GM12878 (cell line): Measurements from ENCODE around the gene IL32. TPM values are rescaled to one million over a fixed set of nuclear protein-coding genes. Genes with fewer than 3 reads are reported as not detected.

ENCODE experiments used
- ATAC-seq: fragments of 200-7000 bp; cut with Tn5 transposase; 3 replicates; pipeline ENCODE4 v1.9.1; 2020; ENCODE audit warnings: mild to moderate bottlenecking, moderate library complexity
- BruUV-seq: library from RNA; stranded (reverse); fragments of 400-500 nt; replicated peaks from 2 replicates; lab custom pipeline; 2021; lab: Mats Ljungman, UMichigan
- CTCF ChIA-PET: fragments of 300-600 bp; sonication (Branson Sonifier 250); formaldehyde crosslinking; extraction: SDS; loops from one replicate; lab custom pipeline; 2021; ENCODE audit warnings: inconsistent platforms; lab: Yijun Ruan, JAX
- POLR2A ChIA-PET: fragments of 350-600 bp; formaldehyde crosslinking; extraction: SDS; loops from one replicate; lab custom pipeline; 2021; ENCODE audit warnings: inconsistent platforms; lab: Charles Lee
- RAD21 ChIA-PET: fragments of 300-600 bp; sonication (Branson Sonifier 250); formaldehyde crosslinking; loops from one replicate; lab custom pipeline; 2023; ENCODE audit warnings: antibody characterized with exemption; ENCODE audit not compliant: unreplicated experiment; lab: Charles Lee
- SMC1A ChIA-PET: fragments of 300-600 bp; sonication (Branson Sonifier 250); formaldehyde crosslinking; loops from one replicate; lab custom pipeline; 2023; ENCODE audit not compliant: unreplicated experiment, uncharacterized antibody; lab: Charles Lee
- DNase-seq: peaks from one replicate; pipeline ENCODE4 v3.0.0-alpha.2; 2011; ENCODE audit warnings: low read depth, low spot score
- FAIRE-seq: peaks from 3 replicates; lab custom pipeline; 2011; peaks lifted over from hg19 to GRCh38; lab: Jason Lieb, UNC
- H2AFZ ChIP-seq: 2 replicates; pipeline ENCODE4 v1.6.0; 2011; ENCODE audit warnings: low read depth, low read length, control low read depth; ENCODE audit not compliant: control insufficient read depth
- H3K27ac ChIP-seq: 2 replicates; pipeline ENCODE4 v1.5.1; 2011; ENCODE audit warnings: control low read depth; ENCODE audit not compliant: control insufficient read depth, insufficient read depth
- H3K27me3 ChIP-seq, 2 experiments: replicated peaks in 1 of 2; 2 replicates each; pipeline versions ENCODE4 v1.6.0 to v1.6.1; 2011; ENCODE audit warnings: low read length in 1 of 2; ENCODE audit not compliant: control insufficient read depth in 2 of 2, insufficient read depth in 2 of 2
- H3K36me3 ChIP-seq, 2 experiments: 2 replicates each; pipeline ENCODE4 v1.5.1; 2011; ENCODE audit warnings: low read length in 1 of 2; ENCODE audit not compliant: control insufficient read depth in 2 of 2, insufficient read depth in 2 of 2
- H3K4me1 ChIP-seq: 2 replicates; pipeline ENCODE4 v1.6.1; 2011; ENCODE audit warnings: mild to moderate bottlenecking, low read length, moderate library complexity, mixed read lengths; ENCODE audit not compliant: control insufficient read depth, insufficient read depth
- H3K4me2 ChIP-seq: 2 replicates; pipeline ENCODE4 v1.6.0; 2011; ENCODE audit warnings: control low read depth; ENCODE audit not compliant: control insufficient read depth, insufficient read depth
- H3K4me3 ChIP-seq: fragments of 200-600 bp; sonication (generic); 2 replicates; pipeline ENCODE4 v1.5.1; 2016
- H3K79me2 ChIP-seq: 2 replicates; pipeline ENCODE4 v1.6.0; 2011; ENCODE audit warnings: low read length; ENCODE audit not compliant: control insufficient read depth, insufficient read depth
- H3K9ac ChIP-seq: 2 replicates; pipeline ENCODE4 v1.8.0; 2011; ENCODE audit warnings: low read length, control low read depth, mixed read lengths; ENCODE audit not compliant: control insufficient read depth, insufficient read depth
- H3K9me3 ChIP-seq: replicated peaks from 3 replicates; pipeline ENCODE4 v1.5.1; 2011; ENCODE audit warnings: mild to moderate bottlenecking, low read length; ENCODE audit not compliant: control insufficient read depth, insufficient read depth
- H4K20me1 ChIP-seq: 2 replicates; pipeline ENCODE4 v1.6.0; 2011; ENCODE audit not compliant: control insufficient read depth, insufficient read depth
- ASH2L ChIP-seq: fragments of 300-600, 200-600 bp; sonication (generic); IDR thresholded peaks from 2 replicates; pipeline ENCODE4 v1.6.1; 2017; ENCODE audit warnings: low read depth, mild to moderate bottlenecking, borderline replicate concordance
- BCL11A ChIP-seq: IDR thresholded peaks from 2 replicates; pipeline ENCODE4 v1.6.1; 2011; ENCODE audit warnings: low read depth, low read length
- BRCA1 ChIP-seq: IDR thresholded peaks from 2 replicates; pipeline ENCODE4 v1.6.1; 2011; ENCODE audit warnings: low read depth, low read length, improper control_type of control experiment
- CBFB ChIP-seq: IDR thresholded peaks from 2 replicates; pipeline ENCODE4 v1.6.1; 2016; ENCODE audit warnings: antibody characterized with exemption, low read depth
- CHD2 ChIP-seq: IDR thresholded peaks from 2 replicates; pipeline ENCODE4 v1.6.1; 2011; ENCODE audit warnings: low read depth, low read length, improper control_type of control experiment, borderline replicate concordance
- EGR1 ChIP-seq, 2 experiments: IDR thresholded peaks; 1 replicate in 1 of 2; 2 replicates in 1 of 2; pipeline ENCODE4 v1.6.1; 2011 to 2012; ENCODE audit warnings: low read depth in 2 of 2, low read length in 2 of 2, borderline replicate concordance in 1 of 2, mild to moderate bottlenecking in 1 of 2, moderate library complexity in 1 of 2
- GATAD2B ChIP-seq: fragments of 450-650 bp; conservative IDR thresholded peaks from 2 replicates; pipeline ENCODE4 v1.6.1; 2017; ENCODE audit warnings: low read depth, mild to moderate bottlenecking, moderate library complexity
- HDAC6 ChIP-seq: fragments of 200-600 bp; sonication (generic); IDR thresholded peaks from one replicate; pipeline ENCODE4 v1.8.0; 2017; ENCODE audit warnings: antibody characterized with exemption; ENCODE audit not compliant: unreplicated experiment
- JUND ChIP-seq: IDR thresholded peaks from 2 replicates; pipeline ENCODE4 v1.6.1; 2012; ENCODE audit warnings: low read depth, mild to moderate bottlenecking, low read length, improper control_type of control experiment, moderate library complexity
- MXI1 ChIP-seq: fragments of 150-350 bp; IDR thresholded peaks from 2 replicates; pipeline ENCODE4 v1.6.1; 2011; ENCODE audit warnings: low read depth, mild to moderate bottlenecking, inconsistent platforms, low read length, improper control_type of control experiment
- MYB ChIP-seq: fragments of 150-350 bp; IDR thresholded peaks from 2 replicates; pipeline ENCODE4 v1.6.1; 2014; ENCODE audit warnings: mild to moderate bottlenecking, low read depth, low read length, borderline replicate concordance
- NR2F1 ChIP-seq: fragments of 450-650 bp; conservative IDR thresholded peaks from 2 replicates; pipeline ENCODE4 v1.6.1; 2017; ENCODE audit warnings: mild to moderate bottlenecking
- NRF1 ChIP-seq: conservative IDR thresholded peaks from 2 replicates; pipeline ENCODE4 v1.6.1; 2011; ENCODE audit warnings: mild to moderate bottlenecking, low read depth, low read length, improper control_type of control experiment
- POLR2AphosphoS2 ChIP-seq: IDR thresholded peaks from 2 replicates; pipeline ENCODE4 v1.6.1; 2011; ENCODE audit warnings: low read depth, mild to moderate bottlenecking, low read length, improper control_type of control experiment, moderate library complexity
- POU2F2 ChIP-seq: IDR thresholded peaks from 3 replicates; pipeline ENCODE4 v1.6.1; 2011; ENCODE audit warnings: low read depth, mild to moderate bottlenecking, low read length, borderline replicate concordance
- RFX5 ChIP-seq: IDR thresholded peaks from 2 replicates; pipeline ENCODE4 v1.6.1; 2011; ENCODE audit warnings: low read depth, low read length, improper control_type of control experiment
- SUPT20H ChIP-seq: IDR thresholded peaks from 2 replicates; pipeline ENCODE4 v1.6.1; 2011; ENCODE audit warnings: low read depth, mild to moderate bottlenecking, low read length, moderate library complexity, borderline replicate concordance; ENCODE audit not compliant: control insufficient read depth
- ZNF217 ChIP-seq: fragments of 450-650 bp; IDR thresholded peaks from 2 replicates; pipeline ENCODE4 v1.6.1; 2017; ENCODE audit warnings: antibody characterized with exemption, mild to moderate bottlenecking
- ZNF274 ChIP-seq: IDR thresholded peaks from one replicate; pipeline ENCODE4 v1.8.0; 2011; ENCODE audit not compliant: insufficient read length, insufficient read depth
- ZNF384 ChIP-seq: IDR thresholded peaks from 2 replicates; pipeline ENCODE4 v1.6.1; 2012; ENCODE audit warnings: low read depth, mild to moderate bottlenecking, low read length, improper control_type of control experiment, borderline replicate concordance
- WGBS: methylation state at CpG from one replicate; pipeline ENCODE4 v1.1.6; 2016; ENCODE audit warnings: low lambda C conversion rate; ENCODE audit not compliant: insufficient replicate concordance, insufficient coverage; ENCODE audit errors: missing lambda C conversion rate; 5-methylcytosine and 5-hydroxymethylcytosine counted together
- in situ Hi-C: fragments of 300-500 bp; cut with MboI; formaldehyde crosslinking; loops from 9 replicates; pipeline ENCODE4 v1.14.3; 2018; ENCODE audit warnings: mixed read lengths
- intact Hi-C: fragments of 100-400 bp; cut with micrococcal nuclease; formaldehyde crosslinking; loops from one replicate; pipeline ENCODE4 v1.14.2; 2022; ENCODE audit not compliant: unreplicated experiment
- polyA plus RNA-seq, 11 experiments: library from polyadenylated mRNA; depleted of rRNA in 4 of 11; unstranded in 6 of 11; stranded (reverse) in 5 of 11; fragments of >200 nt; fragmentation: Nextera tagmentation in 4 of 11; fragmentation: Illumina TruSeq in 1 of 11; extraction: Ambion mirVana in 4 of 11; extraction: Trizol in 1 of 11; gene quantifications; 1 replicate in 1 of 11; 2 replicates in 10 of 11; pipeline versions ENCODE4 v1.2.1 to v1.2.3, GENCODE V29; 2011 to 2016; ENCODE audit warnings: inconsistent platforms in 2 of 11, missing spikeins in 2 of 11, low read depth in 1 of 11
- total RNA-seq, 4 experiments: library from RNA; depleted of rRNA in 3 of 4; stranded (reverse); fragments of >200 nt in 3 of 4; fragmentation: Illumina TruSeq in 1 of 4; extraction: Trizol in 1 of 4; gene quantifications; 2 replicates each; pipeline versions ENCODE4 v1.2.1 to v1.2.3, GENCODE V29; 2013 to 2021
- TF ChIP-seq, protein P1 (sequence below): fragments of 450-650 bp; IDR thresholded peaks from 2 replicates; pipeline ENCODE4 v1.6.1; 2018; ENCODE audit warnings: mild to moderate bottlenecking, low read depth, moderate library complexity; ENCODE audit not compliant: partially characterized antibody

The IL32 gene
- total and polyA plus RNA-seq, 10 of the 15 experiments (the other 5 are each of a cell fraction or from before 2014, with no cell fraction given) = 27.0 to 122 (median 55.8) TPM

DNA sequence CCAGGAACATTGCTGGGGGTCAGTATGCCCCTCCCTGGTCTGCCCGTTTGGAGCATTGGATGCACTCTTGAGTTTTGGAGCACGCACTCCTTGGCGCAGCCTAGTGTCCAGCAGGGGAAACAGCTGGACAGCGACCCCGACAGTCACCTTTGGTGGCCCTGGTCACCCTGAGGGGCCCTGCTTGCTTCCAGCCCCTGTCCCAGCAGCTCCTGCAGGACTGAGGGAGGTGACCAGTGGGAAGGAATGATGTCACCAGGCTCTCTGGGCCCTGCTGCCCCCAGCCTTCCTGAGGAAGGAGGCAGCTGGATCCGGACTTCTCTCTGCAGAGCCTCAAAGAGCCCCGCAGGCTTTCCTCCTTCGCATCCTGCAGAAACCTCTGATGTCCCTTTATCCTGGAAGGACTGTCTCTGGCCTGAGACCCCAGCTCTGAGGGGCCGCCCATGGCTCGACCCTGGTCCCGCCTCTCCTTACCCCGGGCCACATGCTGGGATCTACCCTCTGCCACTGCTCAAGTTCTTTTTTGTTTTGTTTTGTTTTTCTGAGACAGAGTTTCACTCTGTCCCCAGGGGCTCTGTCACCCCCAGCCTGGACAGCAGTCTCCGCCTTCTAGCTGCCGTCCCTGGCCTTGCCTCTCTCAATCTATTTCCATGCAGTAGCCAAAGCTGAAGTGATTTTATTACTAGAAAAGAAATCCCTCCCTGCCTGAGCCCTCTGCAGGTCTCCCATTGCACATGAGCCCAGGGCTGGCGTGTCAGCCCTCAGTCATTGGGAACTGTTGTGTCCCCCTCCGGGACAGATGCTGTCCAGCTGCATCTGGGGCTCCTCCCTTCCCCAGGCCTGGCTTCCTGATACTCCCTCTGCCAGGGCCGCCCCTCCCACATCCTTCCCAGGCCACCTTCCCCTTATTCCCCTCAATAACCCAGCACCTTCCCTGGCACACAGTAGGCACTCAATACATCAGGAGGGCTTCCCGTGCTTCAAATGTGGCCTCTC is 22.1 kb downstream of the IL32 start (continued):
- TF ChIP-seq, protein P1, sequence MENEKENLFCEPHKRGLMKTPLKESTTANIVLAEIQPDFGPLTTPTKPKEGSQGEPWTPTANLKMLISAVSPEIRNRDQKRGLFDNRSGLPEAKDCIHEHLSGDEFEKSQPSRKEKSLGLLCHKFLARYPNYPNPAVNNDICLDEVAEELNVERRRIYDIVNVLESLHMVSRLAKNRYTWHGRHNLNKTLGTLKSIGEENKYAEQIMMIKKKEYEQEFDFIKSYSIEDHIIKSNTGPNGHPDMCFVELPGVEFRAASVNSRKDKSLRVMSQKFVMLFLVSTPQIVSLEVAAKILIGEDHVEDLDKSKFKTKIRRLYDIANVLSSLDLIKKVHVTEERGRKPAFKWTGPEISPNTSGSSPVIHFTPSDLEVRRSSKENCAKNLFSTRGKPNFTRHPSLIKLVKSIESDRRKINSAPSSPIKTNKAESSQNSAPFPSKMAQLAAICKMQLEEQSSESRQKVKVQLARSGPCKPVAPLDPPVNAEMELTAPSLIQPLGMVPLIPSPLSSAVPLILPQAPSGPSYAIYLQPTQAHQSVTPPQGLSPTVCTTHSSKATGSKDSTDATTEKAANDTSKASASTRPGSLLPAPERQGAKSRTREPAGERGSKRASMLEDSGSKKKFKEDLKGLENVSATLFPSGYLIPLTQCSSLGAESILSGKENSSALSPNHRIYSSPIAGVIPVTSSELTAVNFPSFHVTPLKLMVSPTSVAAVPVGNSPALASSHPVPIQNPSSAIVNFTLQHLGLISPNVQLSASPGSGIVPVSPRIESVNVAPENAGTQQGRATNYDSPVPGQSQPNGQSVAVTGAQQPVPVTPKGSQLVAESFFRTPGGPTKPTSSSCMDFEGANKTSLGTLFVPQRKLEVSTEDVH = no peak
- TF ChIP-seq NRF1 = no peak

DNA sequence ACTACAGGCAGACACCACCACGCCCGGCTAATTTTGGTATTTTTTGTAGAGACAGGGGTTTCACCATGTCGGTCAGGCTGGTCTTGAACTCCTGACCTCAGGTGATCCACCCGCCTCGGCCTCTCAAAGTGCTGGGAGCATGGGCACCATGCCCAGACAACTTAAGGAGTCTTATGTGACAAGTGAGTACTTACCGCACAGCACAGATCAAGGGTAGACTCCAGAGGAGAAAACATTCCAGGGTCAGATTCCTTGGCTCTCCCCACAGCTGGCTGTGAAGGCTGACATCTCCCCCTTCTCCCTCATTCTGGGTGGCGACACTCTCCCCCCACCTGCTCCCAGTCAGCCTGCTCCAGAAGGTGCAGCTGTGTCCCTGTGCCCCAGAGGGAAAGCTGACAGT is 23.0 kb downstream of the IL32 start:
- ChIA-PET SMC1A (interaction anchor here (0.5 kb wide), 1 partner anchor 17 kb away, joined by 3 read pairs; no protein-coding TSS in a partner anchor), POLR2A (interaction anchor here (1.4 kb wide), 1 partner anchor 9 kb away, joined by 3 read pairs; no protein-coding TSS in a partner anchor), RAD21 (interaction anchor here (0.5 kb wide), 1 partner anchor 349 kb away, joined by 3 read pairs; no protein-coding TSS in a partner anchor), CTCF (interaction anchor here (1.1 to 21.2 kb wide), 3 partner anchors 14 to 40 kb away, joined by 3 to 396 read pairs (median 5); no protein-coding TSS in a partner anchor)
- no peak for ATAC-seq
- Histone ChIP-seq H3K4me1 (no peaks in the 10 kb centered on the region), H3K36me3 (no peaks in the 10 kb centered on the region), H3K4me3 (no peak overlapping the region), H3K27ac (no peak overlapping the region), H3K9ac (no peak overlapping the region), H3K4me2 (no peak overlapping the region), H4K20me1 (no peaks in the 10 kb centered on the region), H3K9me3 (no peaks in the 10 kb centered on the region), H3K27me3 (no peaks in the 10 kb centered on the region), H3K79me2 (no peaks in the 10 kb centered on the region), H2AFZ (no peak overlapping the region)
- no TSS peak for BruUV-seq
- no peak for FAIRE-seq
- DNase-seq = no peak
- no peak for TF ChIP-seq HDAC6
- no peak for TF ChIP-seq CHD2
- TF ChIP-seq BCL11A = no peak
- no peak for TF ChIP-seq CBFB
- TF ChIP-seq BRCA1 = no peak
- no peak for TF ChIP-seq POU2F2
- no peak for TF ChIP-seq RFX5
- no peak for TF ChIP-seq ZNF274
- no peak for TF ChIP-seq POLR2AphosphoS2
- TF ChIP-seq MXI1 = no peak
- no peak for TF ChIP-seq SUPT20H
- TF ChIP-seq NR2F1 = no peak
- no peak for TF ChIP-seq ZNF217
- no peak for TF ChIP-seq ASH2L
- TF ChIP-seq JUND = no peak
- no peak for TF ChIP-seq ZNF384
- no peak for TF ChIP-seq EGR1 (IDR thresholded peaks at IDR 0.05; ENCODE audit: borderline replicate concordance in 1 of 2, low read depth in 2 of 2, low read length in 2 of 2)
- no peak for TF ChIP-seq GATAD2B
- no peak for TF ChIP-seq MYB
- in situ Hi-C loops = no loop called here
- intact Hi-C loops = no loop called here
- WGBS = 47% methylated on average over 7 of the region's 7 CpGs
